GM10248 (cell line): Measurements from ENCODE around the gene LHPP.
A peak's percentile ranks its signal among the peaks of the same experiment; 100 is the strongest.

ENCODE experiments used
- CTCF ChIA-PET: fragments of 300-600 bp; sonication (Branson Sonifier 250); formaldehyde crosslinking; extraction: SDS; loops from one replicate; lab custom pipeline; 2021; ENCODE audit warnings: antibody characterized with exemption; lab: Yijun Ruan, JAX
- POLR2A ChIA-PET: fragments of 350-650 bp; sonication (Branson Sonifier 250); formaldehyde crosslinking; extraction: SDS; loops from one replicate; lab custom pipeline; 2020; ENCODE audit warnings: antibody characterized with exemption; lab: Yijun Ruan, JAX
- DNase-seq: peaks from one replicate; pipeline ENCODE4 v3.0.0; 2012; ENCODE audit errors: extremely low spot score
- TF ChIP-seq, protein P1 (sequence below): IDR thresholded peaks from 2 replicates; pipeline ENCODE4 v1.5.1; 2012; ENCODE audit warnings: mild to moderate bottlenecking, low read depth; ENCODE audit errors: extremely low read depth, missing control alignments, control extremely low read depth

The LHPP gene

DNA sequence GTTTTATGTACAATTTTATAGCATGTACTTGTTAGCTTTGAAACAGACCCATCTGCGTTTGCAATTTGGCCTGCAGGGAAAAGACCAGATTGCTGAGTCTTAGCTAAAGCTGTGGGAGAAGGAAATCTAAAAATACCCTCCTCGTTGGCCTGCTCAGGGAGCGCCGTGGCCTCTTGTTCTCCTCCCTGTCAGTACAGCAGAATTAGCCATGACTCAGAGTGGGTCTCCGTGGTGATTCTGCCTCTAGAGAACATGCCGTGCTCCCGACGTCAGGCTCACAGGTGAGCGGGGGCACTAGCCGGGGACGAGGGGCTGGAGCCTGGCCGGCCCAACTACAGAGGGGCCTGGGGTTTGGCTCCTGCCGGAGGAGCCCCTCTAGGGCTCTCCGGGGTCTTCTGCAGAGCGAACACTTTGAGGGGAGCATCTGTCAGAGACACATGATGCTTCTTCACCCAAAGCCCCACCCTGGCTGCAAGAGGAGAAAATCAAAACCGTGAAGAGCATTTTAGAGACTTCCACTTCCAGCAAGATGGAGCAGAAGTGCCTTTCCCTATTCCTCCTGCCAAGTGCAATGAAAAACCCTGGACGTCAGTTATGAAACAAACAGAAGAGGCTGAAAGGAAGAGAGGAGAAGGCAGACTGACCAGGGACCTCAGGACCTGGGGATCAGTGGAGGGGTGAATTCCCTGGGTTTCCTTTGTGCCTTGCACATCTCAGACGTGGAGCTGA, 98.9 kb downstream of the LHPP start:
- TF ChIP-seq, protein P1, sequence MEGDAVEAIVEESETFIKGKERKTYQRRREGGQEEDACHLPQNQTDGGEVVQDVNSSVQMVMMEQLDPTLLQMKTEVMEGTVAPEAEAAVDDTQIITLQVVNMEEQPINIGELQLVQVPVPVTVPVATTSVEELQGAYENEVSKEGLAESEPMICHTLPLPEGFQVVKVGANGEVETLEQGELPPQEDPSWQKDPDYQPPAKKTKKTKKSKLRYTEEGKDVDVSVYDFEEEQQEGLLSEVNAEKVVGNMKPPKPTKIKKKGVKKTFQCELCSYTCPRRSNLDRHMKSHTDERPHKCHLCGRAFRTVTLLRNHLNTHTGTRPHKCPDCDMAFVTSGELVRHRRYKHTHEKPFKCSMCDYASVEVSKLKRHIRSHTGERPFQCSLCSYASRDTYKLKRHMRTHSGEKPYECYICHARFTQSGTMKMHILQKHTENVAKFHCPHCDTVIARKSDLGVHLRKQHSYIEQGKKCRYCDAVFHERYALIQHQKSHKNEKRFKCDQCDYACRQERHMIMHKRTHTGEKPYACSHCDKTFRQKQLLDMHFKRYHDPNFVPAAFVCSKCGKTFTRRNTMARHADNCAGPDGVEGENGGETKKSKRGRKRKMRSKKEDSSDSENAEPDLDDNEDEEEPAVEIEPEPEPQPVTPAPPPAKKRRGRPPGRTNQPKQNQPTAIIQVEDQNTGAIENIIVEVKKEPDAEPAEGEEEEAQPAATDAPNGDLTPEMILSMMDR, result no peak
- ChIA-PET POLR2A (no interaction called here), CTCF (no interaction called here)
- no peak for DNase-seq

DNA sequence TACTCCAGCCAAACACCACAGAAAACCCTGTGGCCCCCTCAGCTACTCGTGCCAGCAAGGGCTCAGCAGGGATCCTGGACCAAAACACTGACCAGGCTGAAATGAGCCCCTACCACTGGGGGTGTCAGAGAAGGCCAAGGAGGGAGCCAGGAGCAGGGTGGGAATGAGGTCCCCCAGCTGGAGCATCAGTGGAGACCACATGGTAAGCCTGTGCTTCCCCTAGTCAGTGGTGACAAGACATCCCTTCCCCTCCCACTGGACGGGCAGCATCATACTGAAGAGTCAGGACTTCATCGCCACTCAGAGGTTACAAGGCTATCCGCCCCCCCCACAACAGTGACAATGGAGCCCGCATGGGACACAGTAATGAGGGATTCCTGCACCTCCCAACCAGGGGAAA, 99.6 kb downstream of the LHPP start:
- TF ChIP-seq, protein P1, result no peak
- CTCF ChIA-PET, result no interaction called here
- POLR2A ChIA-PET, result no interaction called here
- DNase-seq, result no peak

DNA sequence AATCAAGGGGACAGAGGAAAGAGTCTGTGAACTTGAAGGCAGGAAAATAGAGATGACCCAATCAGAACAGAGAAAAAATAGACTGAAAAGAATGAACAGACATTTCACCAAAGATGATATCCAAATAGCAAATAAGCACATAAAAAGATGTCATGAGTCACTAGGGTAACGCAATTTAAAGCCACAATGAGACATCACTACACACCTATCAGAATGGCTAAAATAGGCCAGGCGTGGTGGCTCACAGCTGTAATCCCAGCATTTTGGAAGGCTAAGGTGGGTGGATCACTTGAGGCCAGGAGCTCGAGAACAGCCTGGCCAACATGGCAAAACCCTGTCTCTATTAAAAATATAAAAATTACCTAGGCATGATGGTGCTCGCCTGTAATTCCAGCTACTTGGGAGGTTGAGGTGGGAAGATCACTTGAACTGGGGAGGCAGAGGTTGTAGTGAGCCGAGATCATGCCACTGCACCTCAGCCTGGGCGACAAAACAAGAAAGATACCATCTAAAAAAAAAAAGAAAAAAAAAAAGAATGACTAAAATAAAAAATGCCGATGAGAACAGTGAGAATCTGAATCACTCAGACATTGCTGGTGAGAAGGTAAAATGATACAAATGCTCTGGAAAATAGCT, 100.9 kb downstream of the LHPP start:
- CTCF ChIA-PET, result no interaction called here
- TF ChIP-seq, protein P1, result no peak
- no peak for DNase-seq
- POLR2A ChIA-PET, result no interaction called here

DNA sequence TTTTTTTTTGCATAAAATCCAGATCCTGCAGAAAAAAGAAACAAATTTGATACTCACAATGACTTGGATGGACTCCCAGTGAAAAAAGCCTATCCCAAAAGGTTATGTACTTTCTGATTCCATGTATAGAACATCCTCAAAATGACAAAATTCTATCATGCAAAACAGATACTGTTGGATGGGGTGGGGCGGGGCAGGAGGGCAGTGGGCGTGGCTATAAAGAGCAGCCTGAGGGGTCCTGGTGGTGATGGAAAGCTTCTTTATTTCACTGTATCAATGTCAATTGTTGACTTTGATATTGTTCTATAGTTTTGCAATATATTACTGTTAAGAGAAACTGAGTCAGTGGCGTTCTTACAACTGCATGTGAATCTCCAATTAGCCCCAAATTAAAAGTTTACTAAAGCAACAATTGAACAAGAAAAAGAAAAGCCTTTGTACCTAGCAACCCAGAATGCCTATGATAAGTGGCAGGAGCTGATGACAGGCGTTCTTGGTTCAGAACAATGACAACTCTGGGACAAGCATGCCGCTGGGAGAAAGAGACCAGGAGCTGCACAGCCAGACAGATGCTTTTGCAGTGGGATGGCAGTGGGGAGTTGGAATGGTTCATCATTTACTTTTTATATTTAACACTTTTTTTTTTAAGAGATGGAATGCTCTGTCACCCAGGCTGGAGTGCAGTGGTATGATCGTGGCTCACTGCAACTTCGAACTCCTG, 101.9 kb downstream of the LHPP start:
- no peak for DNase-seq
- CTCF ChIA-PET, result no interaction called here
- TF ChIP-seq, protein P1, result no peak
- POLR2A ChIA-PET, result no interaction called here

DNA sequence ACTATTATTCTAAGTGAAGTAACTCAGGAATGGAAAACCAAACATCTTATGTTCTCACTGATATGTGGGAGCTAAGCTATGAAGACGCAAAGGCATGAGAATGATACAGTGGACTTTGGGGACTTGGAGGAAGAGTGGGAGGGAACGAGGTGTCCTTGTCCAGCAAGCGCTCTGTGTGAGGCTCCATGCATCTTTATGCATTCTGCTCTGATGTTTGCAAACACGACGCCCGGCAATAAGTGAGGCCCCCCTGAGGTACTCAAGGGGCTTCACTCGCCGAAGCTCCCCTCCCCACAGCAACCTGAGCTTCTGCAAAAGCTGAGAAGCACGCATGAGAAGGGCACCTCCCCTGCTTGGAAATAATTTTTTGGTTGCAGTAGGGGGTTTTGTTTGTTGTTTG, 103.3 kb downstream of the LHPP start:
- TF ChIP-seq, protein P1, result no peak
- no peak for DNase-seq
- CTCF ChIA-PET, result interaction anchor here (1.3 to 1.4 kb wide), 2 partner anchors 15 to 24 kb away, joined by 4 to 5 read pairs; no protein-coding TSS in a partner anchor
- POLR2A ChIA-PET, result no interaction called here

DNA sequence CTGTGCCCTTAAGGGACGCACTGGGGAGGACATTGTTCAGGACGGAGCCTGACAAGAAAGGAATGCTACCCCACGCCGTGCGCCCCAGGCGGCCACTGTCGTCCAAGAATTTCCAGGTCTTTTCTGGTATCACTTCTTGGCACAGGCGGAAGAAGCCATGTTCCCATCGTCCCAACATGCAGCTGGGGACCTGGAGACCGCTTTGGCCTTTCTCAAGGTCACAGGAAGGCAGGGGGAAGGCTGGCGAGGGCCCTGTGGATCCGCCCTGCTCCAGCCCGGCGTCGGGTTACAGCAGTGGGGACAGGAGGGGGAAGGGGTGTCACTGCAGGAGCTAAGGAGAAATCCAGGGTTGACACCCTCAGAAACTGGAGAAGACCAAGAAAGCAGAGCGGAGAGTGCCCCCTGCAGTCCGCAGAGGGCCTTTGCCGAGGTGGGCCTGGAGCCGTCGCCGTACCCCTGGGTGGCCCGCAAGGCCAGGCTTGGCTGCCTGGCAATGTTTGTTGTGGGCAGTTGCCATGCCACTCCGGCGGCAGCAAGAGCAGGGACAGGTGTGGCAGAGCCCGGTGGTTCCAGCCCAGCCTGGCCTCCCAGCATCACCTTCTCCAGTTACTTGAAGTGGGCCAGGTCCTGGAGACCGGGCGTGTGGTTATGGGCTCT, 104.1 kb downstream of the LHPP start:
- DNase-seq, result peak; percentile 66
- TF ChIP-seq, protein P1, result peak; percentile 34
- ChIA-PET POLR2A (no interaction called here), CTCF (interaction anchor here (1.3 to 1.4 kb wide), 2 partner anchors 14 to 25 kb away, joined by 4 to 5 read pairs; no protein-coding TSS in a partner anchor)
